HG03159 (cell line): ENCODE measurements around the gene NCOA5.

ENCODE experiments used
- ATAC-seq: cut with Tn5 transposase; IDR thresholded peaks from one replicate; pipeline ENCODE4 v1.9.1; 2021; ENCODE audit warnings: mild to moderate bottlenecking, moderate library complexity; ENCODE audit not compliant: unreplicated experiment

The NCOA5 gene

GRCh38 chr20:46020555-46020954 is 69.2 kb downstream of the NCOA5 start:
- ATAC-seq: no peak

GRCh38 chr20:46018611-46019010 is 71.2 kb downstream of the NCOA5 start:
- no peak for ATAC-seq

DNA sequence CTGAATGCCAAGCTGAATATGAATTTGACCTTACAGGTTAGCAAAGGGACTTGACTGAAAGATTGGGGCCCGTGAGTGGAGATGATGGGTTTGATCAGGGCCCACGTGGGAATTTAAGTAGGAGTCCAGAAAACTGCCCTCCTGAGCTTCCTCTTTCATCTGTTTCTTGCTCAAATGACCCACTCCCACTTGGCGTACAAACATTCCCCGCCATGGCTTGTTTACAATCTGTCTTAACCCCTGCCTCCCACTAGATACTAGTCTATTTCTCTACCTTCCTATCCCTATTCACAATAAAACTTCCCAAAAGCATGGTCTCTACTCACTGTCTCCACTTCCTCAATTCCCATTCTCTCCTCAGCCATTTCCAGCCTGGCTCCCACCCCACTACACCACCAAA is 71.7 kb downstream of the NCOA5 start:
- ATAC-seq: no peak

GRCh38 chr20:46017272-46017671 is 72.5 kb downstream of the NCOA5 start:
- no peak for ATAC-seq

DNA sequence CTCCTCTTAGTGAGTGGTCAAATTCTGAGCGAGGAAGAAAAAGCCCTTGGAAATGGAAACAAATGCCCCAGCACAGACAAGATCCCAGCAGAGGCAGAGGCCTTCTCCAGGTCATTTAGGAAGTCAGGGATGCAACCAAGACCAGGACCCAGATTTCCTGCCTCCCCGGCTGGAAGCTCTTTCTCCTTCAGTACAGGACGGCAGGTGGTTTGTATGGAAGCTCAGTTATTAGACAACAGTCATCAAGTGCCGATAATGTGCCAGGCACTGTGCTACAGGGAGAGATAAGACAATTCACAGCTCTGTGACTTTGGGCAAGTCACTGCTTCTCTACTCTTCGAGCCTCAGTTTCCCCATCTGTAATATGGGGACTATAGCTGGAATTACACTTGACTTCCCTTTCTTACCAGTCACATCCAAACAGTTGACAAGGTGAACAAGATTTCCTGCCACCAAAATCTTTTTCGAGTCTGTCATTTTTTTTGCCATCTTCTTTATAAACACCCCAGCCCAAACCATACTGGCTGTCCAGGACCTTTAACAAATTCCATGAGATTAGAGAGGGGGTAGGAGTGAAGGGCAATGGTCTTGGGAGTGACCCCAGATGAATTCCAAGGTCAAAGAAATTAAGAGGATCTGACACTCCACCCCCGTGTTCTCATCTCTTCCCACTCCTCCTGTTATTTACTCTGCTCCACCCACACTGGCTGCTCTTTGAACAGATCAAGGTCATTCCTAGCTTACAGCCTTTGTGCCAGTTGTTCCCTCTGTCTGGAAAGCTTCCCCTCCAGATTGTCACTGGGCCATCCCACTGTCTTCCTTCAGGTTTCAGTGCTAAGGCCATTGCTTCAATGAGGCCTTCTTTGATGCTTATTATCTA is 75.0 kb downstream of the NCOA5 start:
- ATAC-seq: no peak

GRCh38 chr20:46013829-46014516 is 75.8 kb downstream of the NCOA5 start:
- no peak for ATAC-seq

GRCh38 chr20:46013322-46013828 is 76.4 kb downstream of the NCOA5 start:
- no peak for ATAC-seq

DNA sequence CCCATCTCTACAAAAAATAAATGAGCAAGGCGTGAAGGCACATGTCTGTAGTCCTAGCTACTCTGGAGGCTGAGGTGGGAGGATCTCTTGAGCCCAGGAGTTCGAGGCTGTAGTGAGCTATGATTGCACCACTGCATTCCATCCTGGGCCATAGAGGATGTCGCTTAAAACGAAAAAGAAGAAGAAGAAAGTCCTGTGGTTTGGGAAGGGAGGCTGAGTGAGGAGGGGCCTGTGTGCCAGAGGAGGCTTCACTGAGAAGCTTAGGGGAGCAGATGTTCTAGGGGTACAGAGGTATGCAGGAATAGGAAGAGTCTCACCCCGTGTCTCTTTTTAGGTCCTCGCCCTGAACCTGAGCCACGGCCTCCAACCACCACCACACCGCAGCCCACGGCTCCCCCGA is 76.8 kb downstream of the NCOA5 start:
- no peak for ATAC-seq

DNA sequence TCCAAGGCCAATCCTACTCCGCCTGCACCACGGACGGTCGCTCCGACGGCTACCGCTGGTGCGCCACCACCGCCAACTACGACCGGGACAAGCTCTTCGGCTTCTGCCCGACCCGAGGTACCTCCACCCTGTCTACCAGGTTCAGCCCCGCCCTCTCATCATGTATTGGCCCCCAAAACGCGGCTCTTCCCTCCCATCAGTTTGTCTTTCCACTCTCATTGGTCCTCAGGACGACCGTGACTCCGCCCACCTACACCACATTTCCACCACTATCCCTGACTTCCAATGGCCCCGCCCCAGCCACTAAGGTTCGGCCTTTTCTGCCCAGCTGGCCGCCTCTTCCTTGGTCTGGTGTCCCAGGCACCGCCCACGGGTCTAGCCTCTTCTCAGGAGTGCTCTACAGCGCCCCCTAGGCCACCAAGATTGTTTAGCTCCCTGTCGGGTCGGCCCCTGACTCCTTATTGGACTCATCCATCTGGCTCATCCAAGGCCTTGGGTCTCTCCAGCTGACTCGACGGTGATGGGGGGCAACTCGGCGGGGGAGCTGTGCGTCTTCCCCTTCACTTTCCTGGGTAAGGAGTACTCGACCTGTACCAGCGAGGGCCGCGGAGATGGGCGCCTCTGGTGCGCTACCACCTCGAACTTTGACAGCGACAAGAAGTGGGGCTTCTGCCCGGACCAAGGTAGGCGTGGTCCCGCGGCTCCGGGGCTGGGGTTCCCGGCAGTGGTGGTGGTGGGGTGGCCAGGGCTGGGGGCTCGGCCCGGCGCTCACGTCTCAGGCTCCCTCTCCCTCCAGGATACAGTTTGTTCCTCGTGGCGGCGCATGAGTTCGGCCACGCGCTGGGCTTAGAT is 77.9 kb downstream of the NCOA5 start:
- ATAC-seq: no peak
